Left renal pelvis (tissue), 4 donors: Measurements from ENCODE around the gene NEURL2. TPM values are rescaled to one million over a fixed set of nuclear protein-coding genes. Genes with fewer than 3 reads are reported as not detected.
"Not testable (repeated sequence)": the region's sequence is repeated elsewhere in the genome, so short reads cannot be mapped to it uniquely, and the experiment has no call there.

Experiments
- DNase-seq, 4 donors: peaks; one replicate each; pipeline ENCODE4 v3.0.0-alpha.2; 2013; ENCODE audit warnings: low read depth in 4 of 4, low spot score in 3 of 4
- polyA plus RNA-seq, 4 donors: library from polyadenylated mRNA; unstranded; fragments of 120-200 nt; gene quantifications; one replicate each; pipeline ENCODE4 v1.2.1, GENCODE V29; 2013; ENCODE audit not compliant: insufficient read length in 4 of 4

Gene NEURL2
- polyA plus RNA-seq, 4 donors: 2.0 to 11.0 (median 4.3) TPM

- no peak for DNase-seq
Observed at GRCh38 chr20:45878076-45878761, 12.8 kb downstream of the NEURL2 start.

DNA sequence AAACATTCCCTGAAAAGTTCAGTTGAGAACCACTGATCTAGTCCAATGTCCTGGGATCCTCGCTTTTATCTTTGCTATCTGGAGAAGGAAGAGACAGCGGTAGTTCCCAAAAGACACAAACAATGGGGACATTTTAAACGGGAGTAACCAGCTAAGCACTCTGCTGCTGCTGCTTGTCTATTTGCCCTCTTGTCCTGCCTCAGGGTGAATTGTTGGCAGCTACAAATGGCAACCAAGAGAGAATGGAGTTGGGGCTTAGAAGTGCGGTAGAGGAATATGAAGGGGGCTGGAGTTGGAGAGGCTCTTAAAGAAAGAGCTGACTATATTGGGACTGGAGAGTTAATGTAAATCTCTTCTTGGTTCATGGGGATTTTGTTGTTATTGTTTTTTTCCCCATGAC, 16.4 kb downstream of the NEURL2 start:
- DNase-seq: no peak

DNA sequence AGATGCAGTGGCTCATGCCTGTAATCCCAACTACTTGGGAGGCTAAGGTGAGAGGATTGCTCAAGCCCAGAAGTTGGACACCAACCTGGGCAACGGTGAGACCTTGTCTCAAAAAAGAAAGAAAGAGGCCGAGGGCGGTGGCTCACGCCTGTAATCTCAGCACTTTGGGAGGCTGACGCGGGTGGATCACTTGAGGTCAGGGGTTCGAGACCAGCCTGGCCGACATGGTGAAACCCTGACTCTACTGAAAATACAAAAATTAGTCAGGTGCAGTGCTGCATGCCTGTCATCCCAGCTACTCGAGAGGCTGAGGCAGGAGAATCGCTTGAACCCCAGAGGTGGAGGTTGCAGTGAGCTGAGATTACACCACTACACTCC, 16.9 kb downstream of the NEURL2 start:
- not testable (repeated sequence) for DNase-seq

DNA sequence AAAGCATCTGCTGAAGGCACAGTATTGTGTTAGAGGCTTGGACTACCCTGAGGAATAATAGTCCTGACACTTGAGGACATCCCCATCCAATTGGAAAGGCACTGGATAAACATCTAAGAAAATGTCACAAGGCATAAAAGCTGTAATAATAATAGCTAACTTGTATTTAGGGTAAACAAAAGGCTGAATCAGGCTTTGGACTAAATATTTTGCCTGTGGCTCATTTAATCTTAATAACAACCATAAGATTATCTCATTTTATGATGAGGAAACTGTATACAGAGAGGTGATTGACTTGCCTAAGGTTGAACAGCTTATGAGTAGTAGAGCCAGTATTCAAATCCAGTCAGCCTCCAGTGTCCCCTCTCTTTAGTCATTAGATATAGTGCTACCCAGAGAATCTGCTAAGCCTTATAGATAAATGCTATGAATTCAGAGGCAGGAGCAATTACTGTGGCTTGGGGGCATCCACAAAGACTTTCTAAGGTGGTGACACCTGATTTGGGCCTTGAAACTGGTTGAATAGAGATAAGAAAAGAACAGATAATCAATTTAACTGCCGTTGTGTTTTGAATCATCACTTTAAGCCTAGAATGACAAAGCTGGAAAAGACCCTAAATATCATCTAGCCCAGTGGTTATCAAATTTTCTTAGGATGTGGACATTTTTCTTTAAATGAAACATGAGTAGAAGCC, 17.5 kb downstream of the NEURL2 start:
- DNase-seq: no peak

GRCh38 chr20:45872626-45873025, 18.4 kb downstream of the NEURL2 start:
- DNase-seq: no peak

GRCh38 chr20:45867819-45868176, 23.2 kb downstream of the NEURL2 start:
- DNase-seq: no peak

GRCh38 chr20:45867136-45867818, 23.7 kb downstream of the NEURL2 start:
- no peak for DNase-seq

- DNase-seq: no peak
Observed at GRCh38 chr20:45866454-45866853, 24.6 kb downstream of the NEURL2 start.

DNA sequence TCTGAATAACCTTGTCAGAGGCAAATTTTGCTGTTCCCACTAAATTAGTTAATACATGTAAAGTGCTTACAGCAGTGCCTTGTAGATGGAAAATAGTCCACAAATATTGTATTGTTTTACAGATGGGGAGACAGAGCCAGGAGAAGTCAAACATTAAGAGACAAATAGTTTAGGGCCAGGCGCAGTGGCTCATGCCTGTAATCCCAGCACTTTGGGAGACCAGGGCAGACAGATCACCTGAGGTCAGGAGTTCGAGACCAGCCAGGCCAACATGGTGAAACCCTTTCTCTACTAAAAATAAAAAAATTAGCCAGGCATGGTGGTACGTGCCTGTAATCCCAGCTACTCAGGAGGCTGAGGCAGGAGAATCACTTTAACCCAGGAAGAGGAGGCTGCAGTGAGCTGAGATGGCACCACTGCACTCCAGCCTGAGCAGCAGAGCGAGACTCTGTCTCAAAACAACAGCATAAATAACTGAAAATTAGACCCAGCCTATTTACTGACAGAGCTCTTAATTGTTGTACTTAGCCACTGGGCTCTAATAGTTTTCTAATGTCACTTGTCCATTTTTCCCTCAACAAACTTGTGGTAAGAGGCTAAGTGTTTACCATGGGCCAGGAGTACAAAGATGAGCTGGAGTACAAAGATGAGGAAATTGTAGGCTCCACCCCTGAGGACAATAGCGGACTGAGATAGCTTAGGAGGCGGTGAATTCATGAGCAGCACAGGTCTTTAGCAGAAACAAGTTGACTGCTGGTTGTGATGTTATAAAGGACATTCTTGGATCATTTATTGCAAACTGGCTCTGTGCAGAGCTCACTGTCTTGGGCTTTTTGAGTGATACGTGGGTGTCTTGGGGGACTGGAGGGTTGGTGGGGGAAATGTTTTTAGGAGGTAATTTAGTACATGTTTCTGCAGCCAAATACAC, 27.2 kb downstream of the NEURL2 start:
- no peak for DNase-seq

GRCh38 chr20:45861221-45862075, 29.6 kb downstream of the NEURL2 start:
- DNase-seq: no peak

DNA sequence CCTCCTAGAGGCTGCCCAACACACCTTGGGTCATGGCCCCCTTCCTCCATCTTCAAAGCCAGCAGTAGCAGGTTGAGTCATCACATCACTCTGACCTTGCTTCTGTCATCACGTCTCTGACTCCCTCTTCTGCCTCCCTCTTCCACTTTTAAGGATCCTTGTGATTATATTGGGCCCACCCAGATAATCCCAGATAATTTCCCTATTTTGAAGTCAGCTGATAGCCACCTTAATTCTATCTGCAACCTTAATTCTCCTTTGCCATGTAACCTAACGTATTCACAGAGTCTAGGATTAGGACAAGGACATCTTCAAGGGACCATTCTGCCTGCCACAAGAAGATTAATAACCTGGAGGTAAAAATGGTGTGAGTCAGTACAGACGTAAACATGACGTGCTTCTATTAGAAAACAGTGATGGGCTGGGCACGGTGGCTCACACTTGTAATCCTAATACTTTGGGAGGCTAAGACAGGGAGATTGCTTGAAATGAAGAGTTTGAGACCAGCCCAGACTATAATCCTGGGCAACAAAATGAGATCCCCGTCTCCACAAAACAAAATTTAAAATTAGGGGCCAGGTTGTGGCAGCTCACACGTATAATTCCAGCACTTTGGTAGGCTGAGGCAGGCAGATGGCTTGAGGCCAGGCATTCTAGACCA, 30.3 kb downstream of the NEURL2 start:
- DNase-seq: no peak

GRCh38 chr20:45859916-45860315, 31.1 kb downstream of the NEURL2 start:
- DNase-seq: peak in 1 of 4 donors; percentile 36

GRCh38 chr20:45857882-45858216, 33.2 kb downstream of the NEURL2 start:
- no peak for DNase-seq

DNA sequence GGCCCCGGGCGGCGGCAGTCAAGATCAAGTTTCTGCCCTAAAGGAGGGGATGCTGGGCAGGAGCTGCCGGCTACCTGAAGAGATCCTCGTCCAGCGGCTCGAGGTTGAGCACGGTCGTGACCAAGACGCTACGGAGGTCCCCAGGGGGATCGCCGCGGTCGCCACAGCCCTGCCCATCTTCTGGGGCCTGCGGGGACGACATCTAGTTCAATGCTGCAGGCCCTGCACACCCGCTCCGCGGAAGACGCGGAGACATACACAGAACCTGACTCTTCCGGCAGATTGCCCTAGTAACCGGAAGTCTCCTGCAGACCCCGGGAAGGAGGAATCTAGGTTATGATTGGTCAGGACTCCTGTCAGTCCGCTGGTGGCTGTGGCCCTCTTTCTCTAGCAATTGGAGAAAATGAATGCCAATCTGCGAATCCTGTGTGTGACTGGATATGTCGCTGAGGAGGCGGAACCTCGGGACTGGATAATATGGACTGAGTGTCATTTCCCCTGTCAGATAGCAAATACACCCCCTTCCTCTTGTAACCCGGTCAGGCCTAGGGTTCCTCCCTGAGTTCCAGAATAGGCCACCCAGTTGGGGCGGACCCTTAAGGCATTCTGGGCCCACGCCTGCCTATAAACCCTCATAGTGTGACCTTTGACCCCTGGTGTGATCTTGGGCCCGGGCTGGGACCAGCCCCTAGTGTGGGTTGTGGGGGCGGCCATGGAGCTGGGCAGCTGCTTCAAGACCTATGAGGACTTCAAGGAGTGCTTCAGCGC, 33.7 kb downstream of the NEURL2 start, which contains the start of the genes ACOT8 and ZSWIM3:
TSS of gene ACOT8 (minus strand) at position 279 of the 768 bp plus-strand sequence. CDS start at position 202, 77 bp downstream.
TSS of gene ZSWIM3 (plus strand) at position 501 of the 768 bp plus-strand sequence. CDS start at position 713, 212 bp downstream.
- DNase-seq: peak; percentile 100

- DNase-seq: no peak
Observed at GRCh38 chr20:45853484-45853883, 37.5 kb downstream of the NEURL2 start.

DNA sequence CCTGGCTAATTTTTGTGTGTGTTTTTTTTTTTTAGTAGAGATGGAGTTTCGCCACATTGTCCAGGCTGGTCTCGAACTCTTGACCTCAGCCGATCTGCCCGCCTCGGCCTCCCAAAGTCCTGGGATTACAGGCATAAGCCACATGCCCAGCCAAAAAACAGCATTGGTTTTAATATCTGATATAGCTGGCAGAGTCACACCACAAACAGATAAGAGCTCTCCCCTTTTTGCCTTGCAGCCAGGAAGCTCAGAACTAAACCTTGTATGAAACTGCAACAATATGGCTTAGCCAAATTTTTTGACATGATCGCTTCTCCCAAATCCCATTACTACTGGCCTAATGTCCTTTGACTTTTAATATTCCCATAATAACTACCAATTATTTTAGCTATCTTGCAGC, 38.7 kb downstream of the NEURL2 start:
- DNase-seq: no peak

DNA sequence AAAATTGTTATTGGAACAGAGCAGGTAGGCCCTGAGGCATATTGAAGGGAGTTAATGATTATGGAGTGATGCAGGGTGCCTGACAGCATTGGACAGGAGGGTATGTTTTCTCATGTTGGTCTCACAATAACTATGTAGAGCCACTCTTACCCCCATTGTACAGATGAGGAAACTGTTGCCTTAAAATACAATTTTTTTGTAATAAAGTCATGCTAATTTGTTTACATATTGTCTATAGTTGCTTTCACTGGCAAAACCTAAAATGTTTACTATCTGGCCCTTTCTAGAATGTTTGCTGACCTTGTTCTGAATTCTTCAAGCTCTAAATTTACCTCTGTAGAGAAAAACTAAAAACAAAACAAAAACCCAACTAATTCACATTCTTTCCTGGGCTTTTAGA, 39.5 kb downstream of the NEURL2 start:
- no peak for DNase-seq

- no peak for DNase-seq
Observed at GRCh38 chr20:45850926-45851325, 40.1 kb downstream of the NEURL2 start.
